Hepatocyte (in vitro differentiated cells): ENCODE data around the gene SLC33A1.

Source experiments
- EZH2phosphoT487 ChIP-seq: fragments of 200-600 bp; sonication (generic); IDR thresholded peaks from one replicate; pipeline ENCODE4 v1.6.1; 2018; ENCODE audit warnings: antibody characterized with exemption, mild to moderate bottlenecking, low read depth, moderate library complexity; ENCODE audit not compliant: unreplicated experiment, severe bottlenecking
- TF ChIP-seq, protein P1 (sequence below): fragments of 200-600 bp; sonication (generic); IDR thresholded peaks from 2 replicates; pipeline ENCODE4 v1.5.1; 2016; ENCODE audit warnings: antibody characterized with exemption, mild to moderate bottlenecking; ENCODE audit not compliant: poor library complexity

DNA sequence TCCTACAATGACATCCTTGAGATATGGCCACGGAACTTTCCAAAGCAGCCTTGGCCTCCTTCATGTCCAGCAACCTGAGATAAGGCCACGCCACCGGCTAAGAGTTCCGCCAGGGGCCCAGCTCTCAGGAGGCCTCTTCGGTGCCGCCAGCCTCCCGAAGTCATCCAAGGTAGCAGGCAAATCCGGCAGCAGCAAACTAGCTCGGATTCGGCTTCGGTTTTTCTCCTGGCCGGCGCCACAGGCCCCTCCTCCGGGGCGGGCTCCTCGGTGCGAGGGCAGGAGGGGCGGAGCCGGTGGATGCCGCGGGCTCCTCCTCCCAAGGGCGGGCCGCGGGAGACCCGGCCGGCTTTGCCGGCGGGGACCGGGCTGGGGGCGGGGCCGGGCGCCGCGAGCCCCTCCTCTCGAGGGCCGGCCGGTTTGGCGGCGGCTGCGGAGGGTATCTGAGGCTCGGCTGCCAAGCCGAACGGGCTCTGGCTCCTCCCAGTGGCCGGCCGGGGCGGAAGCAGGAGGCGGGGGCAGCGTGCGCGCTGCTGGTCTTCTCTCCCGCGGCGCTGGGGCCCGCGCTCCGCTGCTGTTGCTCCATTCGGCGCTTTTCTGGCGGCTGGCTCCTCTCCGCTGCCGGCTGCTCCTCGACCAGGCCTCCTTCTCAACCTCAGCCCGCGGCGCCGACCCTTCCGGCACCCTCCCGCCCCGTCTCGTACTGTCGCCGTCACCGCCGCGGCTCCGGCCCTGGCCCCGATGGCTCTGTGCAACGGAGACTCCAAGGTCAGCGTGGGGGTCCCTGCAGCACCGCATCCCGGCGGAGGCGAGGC, 16.1 kb upstream of the SLC33A1 start, which contains the start of gene GMPS:
- TF ChIP-seq, protein P1, sequence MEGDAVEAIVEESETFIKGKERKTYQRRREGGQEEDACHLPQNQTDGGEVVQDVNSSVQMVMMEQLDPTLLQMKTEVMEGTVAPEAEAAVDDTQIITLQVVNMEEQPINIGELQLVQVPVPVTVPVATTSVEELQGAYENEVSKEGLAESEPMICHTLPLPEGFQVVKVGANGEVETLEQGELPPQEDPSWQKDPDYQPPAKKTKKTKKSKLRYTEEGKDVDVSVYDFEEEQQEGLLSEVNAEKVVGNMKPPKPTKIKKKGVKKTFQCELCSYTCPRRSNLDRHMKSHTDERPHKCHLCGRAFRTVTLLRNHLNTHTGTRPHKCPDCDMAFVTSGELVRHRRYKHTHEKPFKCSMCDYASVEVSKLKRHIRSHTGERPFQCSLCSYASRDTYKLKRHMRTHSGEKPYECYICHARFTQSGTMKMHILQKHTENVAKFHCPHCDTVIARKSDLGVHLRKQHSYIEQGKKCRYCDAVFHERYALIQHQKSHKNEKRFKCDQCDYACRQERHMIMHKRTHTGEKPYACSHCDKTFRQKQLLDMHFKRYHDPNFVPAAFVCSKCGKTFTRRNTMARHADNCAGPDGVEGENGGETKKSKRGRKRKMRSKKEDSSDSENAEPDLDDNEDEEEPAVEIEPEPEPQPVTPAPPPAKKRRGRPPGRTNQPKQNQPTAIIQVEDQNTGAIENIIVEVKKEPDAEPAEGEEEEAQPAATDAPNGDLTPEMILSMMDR = peak; percentile 62
- no peak for TF ChIP-seq EZH2phosphoT487
